Measurements from ENCODE around the gene DAP. TPM values are rescaled to one million over a fixed set of nuclear protein-coding genes. Genes with fewer than 3 reads are reported as not detected.
A peak's percentile ranks its signal among the peaks of the same experiment; 100 is the strongest.

The DAP gene
- polyA plus RNA-seq, 3 donors = 60.9 to 69.0 (median 62.3) TPM

DNA sequence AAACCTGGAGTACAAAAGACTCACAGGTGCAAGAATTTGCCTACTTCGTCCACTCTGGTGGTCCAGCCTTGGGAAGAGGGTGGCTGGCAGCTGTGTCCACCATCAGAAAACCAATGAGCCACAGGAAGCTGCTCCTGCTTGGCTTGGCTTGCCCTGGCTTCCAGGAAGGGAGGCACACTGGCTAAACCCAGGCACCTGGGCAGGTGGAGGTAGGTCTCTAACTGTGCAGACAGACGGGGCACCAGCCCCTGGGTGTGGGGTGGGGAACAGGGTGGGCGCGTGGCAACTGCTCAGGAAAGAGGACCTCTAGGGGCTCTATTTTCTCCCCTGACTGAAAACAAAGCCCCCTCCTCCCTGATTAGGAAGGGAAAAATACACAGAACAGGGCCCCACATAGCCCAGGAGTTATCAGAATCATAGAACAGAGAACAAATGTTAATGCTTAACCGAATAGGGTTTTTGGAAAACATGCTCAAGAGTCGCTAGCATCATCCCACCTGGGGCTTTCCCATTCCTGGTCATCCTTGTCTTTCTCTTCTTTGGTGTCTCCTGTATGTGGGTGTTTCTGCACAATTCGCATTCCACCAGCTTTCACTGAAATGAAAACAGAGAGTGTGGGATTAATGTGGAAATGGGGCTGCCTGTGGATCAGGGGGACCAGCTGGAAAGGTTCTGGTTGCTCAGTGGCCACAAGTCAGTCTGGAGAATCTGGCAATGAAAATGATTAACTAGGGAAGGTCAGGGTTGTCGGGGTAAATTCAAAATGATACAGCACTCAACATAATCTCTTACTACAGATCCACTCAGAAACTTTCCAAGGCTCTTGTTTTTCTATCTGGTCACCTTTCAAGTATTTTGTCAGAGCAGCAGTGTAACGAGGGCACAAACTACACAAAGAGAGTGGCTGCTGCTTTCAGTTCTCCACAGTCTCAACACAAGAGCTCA, 13.1 kb downstream of the DAP start:
- H3K4me3 ChIP-seq (replicated peaks in 1 of 3; ENCODE audit: low read depth in 2 of 3, low read length in 3 of 3) = no peak overlapping the region
- H3K36me3 ChIP-seq (replicated peaks in 1 of 2; ENCODE audit: control insufficient read depth in 1 of 2, insufficient read depth in 2 of 2, low read length in 2 of 2) = peaks cover 42 to 86% of the 10 kb centered on the region in 2 donors
- intact Hi-C loops (cut with micrococcal nuclease) = no loop called here
- H4K20me1 ChIP-seq (ENCODE audit: insufficient read depth, low read length) = peaks cover 95% of the 10 kb centered on the region
- H3K4me2 ChIP-seq (replicated peaks; ENCODE audit: extremely low read depth, low read length, poor library complexity, severe bottlenecking) = no peak overlapping the region
- WGBS (ENCODE audit: insufficient coverage) = 96% methylated on average over 3 of the region's 9 CpGs
- no peaks in the 10 kb centered on the region for H3K27me3 ChIP-seq (ENCODE audit: control insufficient read depth in 2 of 2, insufficient read depth in 2 of 2, low read length in 2 of 2)
- no peaks in the 10 kb centered on the region for H3K9me3 ChIP-seq (replicated peaks in 1 of 2; ENCODE audit: control insufficient read depth in 1 of 2, insufficient read depth in 1 of 2, low read length in 2 of 2)
- peaks cover 33% of the 10 kb centered on the region for H3K4me1 Mint-ChIP-seq
- peaks cover 74% of the 10 kb centered on the region for H3K79me2 ChIP-seq (ENCODE audit: insufficient read depth, low read length)
- no peak overlapping the region for H3K27ac ChIP-seq (ENCODE audit: low read depth in 1 of 2, low read length in 2 of 2)
- H3K4me1 ChIP-seq (ENCODE audit: control insufficient read depth in 1 of 2, insufficient read depth in 2 of 2, low read length in 2 of 2) = peaks cover 19 to 23% of the 10 kb centered on the region in 2 donors
- TF ChIP-seq, protein P1, sequence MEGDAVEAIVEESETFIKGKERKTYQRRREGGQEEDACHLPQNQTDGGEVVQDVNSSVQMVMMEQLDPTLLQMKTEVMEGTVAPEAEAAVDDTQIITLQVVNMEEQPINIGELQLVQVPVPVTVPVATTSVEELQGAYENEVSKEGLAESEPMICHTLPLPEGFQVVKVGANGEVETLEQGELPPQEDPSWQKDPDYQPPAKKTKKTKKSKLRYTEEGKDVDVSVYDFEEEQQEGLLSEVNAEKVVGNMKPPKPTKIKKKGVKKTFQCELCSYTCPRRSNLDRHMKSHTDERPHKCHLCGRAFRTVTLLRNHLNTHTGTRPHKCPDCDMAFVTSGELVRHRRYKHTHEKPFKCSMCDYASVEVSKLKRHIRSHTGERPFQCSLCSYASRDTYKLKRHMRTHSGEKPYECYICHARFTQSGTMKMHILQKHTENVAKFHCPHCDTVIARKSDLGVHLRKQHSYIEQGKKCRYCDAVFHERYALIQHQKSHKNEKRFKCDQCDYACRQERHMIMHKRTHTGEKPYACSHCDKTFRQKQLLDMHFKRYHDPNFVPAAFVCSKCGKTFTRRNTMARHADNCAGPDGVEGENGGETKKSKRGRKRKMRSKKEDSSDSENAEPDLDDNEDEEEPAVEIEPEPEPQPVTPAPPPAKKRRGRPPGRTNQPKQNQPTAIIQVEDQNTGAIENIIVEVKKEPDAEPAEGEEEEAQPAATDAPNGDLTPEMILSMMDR (IDR thresholded peaks at IDR 0.05) = no peak
- H3K27ac Mint-ChIP-seq = peak overlapping the region in 5 of 7 donors; percentile 19 to 64 (median 59)
- no peak for DNase-seq
- H3K4me3 Mint-ChIP-seq = no peak overlapping the region
- H3K9me3 Mint-ChIP-seq = no peaks in the 10 kb centered on the region
- H3K36me3 Mint-ChIP-seq = peaks cover 71 to 82% of the 10 kb centered on the region in 2 donors
- no peak overlapping the region for H2AFZ ChIP-seq (ENCODE audit: insufficient read depth, low read depth, low read length, poor library complexity, severe bottlenecking)
- no peak overlapping the region for H3K9ac ChIP-seq (ENCODE audit: insufficient read depth, low read length, poor library complexity, severe bottlenecking)
- H3K27me3 Mint-ChIP-seq (ENCODE audit: low read depth in 3 of 3) = no peaks in the 10 kb centered on the region

DNA sequence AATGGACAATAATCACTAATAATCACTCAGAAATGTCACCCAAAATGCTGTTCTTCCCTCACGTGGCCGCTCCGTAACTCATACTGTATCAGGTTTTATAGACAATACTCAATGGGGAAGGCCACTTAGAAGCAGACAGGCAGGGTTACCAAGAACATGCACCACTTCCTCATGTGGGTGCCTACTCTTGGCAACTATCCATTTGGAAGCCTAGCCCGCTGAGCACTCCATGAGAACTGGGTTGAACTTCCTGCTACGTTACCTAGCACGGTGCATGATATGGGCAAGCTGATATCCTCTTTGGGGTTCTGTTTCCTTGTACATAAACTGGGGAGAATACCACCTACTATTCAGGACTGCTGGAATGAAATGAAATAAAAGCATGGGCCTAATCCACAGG, 14.3 kb downstream of the DAP start:
- no peak overlapping the region for H3K4me3 ChIP-seq (replicated peaks in 1 of 3; ENCODE audit: low read depth in 2 of 3, low read length in 3 of 3)
- H3K9me3 Mint-ChIP-seq = no peaks in the 10 kb centered on the region
- H3K27ac ChIP-seq (ENCODE audit: low read depth in 1 of 2, low read length in 2 of 2) = peak overlapping the region in 1 of 2 donors; percentile 42
- peaks cover 89% of the 10 kb centered on the region for H4K20me1 ChIP-seq (ENCODE audit: insufficient read depth, low read length)
- no peaks in the 10 kb centered on the region for H3K27me3 Mint-ChIP-seq (ENCODE audit: low read depth in 3 of 3)
- 9% methylated on average over 5 of the region's 6 CpGs for WGBS (ENCODE audit: insufficient coverage)
- peaks cover 31% of the 10 kb centered on the region for H3K4me1 Mint-ChIP-seq
- no peaks in the 10 kb centered on the region for H3K9me3 ChIP-seq (replicated peaks in 1 of 2; ENCODE audit: control insufficient read depth in 1 of 2, insufficient read depth in 1 of 2, low read length in 2 of 2)
- H3K9ac ChIP-seq (ENCODE audit: insufficient read depth, low read length, poor library complexity, severe bottlenecking) = no peak overlapping the region
- H3K4me1 ChIP-seq (ENCODE audit: control insufficient read depth in 1 of 2, insufficient read depth in 2 of 2, low read length in 2 of 2) = peaks cover 19 to 23% of the 10 kb centered on the region in 2 donors
- peak; percentile 70 to 76 (median 72) for DNase-seq
- H3K27me3 ChIP-seq (ENCODE audit: control insufficient read depth in 2 of 2, insufficient read depth in 2 of 2, low read length in 2 of 2) = no peaks in the 10 kb centered on the region
- TF ChIP-seq, protein P1 (IDR thresholded peaks at IDR 0.05) = no peak
- no peak overlapping the region for H2AFZ ChIP-seq (ENCODE audit: insufficient read depth, low read depth, low read length, poor library complexity, severe bottlenecking)
- H3K4me3 Mint-ChIP-seq = no peak overlapping the region
- H3K36me3 Mint-ChIP-seq = peaks cover 71 to 85% of the 10 kb centered on the region in 2 donors
- H3K4me2 ChIP-seq (replicated peaks; ENCODE audit: extremely low read depth, low read length, poor library complexity, severe bottlenecking) = no peak overlapping the region
- peaks cover 47 to 85% of the 10 kb centered on the region in 2 donors for H3K36me3 ChIP-seq (replicated peaks in 1 of 2; ENCODE audit: control insufficient read depth in 1 of 2, insufficient read depth in 2 of 2, low read length in 2 of 2)
- H3K27ac Mint-ChIP-seq = peak overlapping the region; percentile 12 to 84 (median 48)
- intact Hi-C loops (cut with micrococcal nuclease) = no loop called here
- peaks cover 74% of the 10 kb centered on the region for H3K79me2 ChIP-seq (ENCODE audit: insufficient read depth, low read length)
